Hepatocyte (in vitro differentiated cells): ENCODE measurements around the gene TAF6L.

Experiments
- CTCF ChIP-seq: fragments of 200-600 bp; sonication (generic); IDR thresholded peaks from 2 replicates; pipeline ENCODE4 v1.5.1; 2016; ENCODE audit warnings: antibody characterized with exemption, mild to moderate bottlenecking; ENCODE audit not compliant: poor library complexity
- EZH2phosphoT487 ChIP-seq: fragments of 200-600 bp; sonication (generic); IDR thresholded peaks from one replicate; pipeline ENCODE4 v1.6.1; 2018; ENCODE audit warnings: antibody characterized with exemption, mild to moderate bottlenecking, low read depth, moderate library complexity; ENCODE audit not compliant: unreplicated experiment, severe bottlenecking

DNA sequence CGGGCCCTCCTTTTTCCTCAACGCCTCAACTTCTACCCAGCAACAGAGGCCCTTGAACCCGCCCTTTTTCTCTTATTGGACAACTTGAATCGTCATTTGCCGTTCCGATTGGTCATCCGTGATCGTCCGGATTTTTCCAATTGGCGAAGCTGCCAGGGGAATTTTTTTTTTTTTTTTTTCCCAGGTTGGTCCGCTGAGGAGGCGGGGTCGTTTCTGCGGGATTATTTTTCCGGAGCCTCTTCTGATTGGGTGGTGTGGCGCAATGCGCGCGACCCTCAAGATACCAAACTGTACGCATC lies 43.4 kb upstream of the TAF6L start:
- no peak for TF ChIP-seq EZH2phosphoT487
- TF ChIP-seq CTCF = no peak
